Stimulated activated CD8-positive, alpha-beta memory T cell treated with anti-CD3 and anti-CD28 coated beads, Interleukin-4, amount 100 ng/mL, for 1 hour (primary cell): ENCODE measurements around the gene FIP1L1.

Experiments
- DNase-seq, 2 donors: peaks; one replicate each; pipeline ENCODE4 v3.0.0-alpha.2; 2020; ENCODE audit warnings: low read depth in 2 of 2, low spot score in 1 of 2

FIP1L1 gene

DNA sequence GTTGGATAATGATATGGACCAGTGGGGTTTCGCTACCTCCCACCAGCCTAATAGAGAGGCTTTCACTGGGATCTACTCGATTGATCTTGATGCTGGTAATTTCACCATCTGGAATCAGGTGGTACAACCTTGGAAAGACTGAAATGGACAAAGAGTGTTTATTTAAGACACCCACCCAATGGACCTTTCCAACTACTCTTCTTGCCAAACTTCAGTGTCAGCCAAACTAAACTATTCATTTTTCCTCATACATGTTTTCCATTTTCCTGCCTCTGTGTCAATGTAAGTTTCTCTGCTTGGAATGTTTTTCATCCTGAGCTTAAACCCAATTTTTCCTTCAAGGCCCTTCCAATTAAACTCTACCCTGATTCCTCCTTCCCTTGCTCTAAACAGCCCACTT is 121.3 kb downstream of the FIP1L1 start:
- no peak for DNase-seq

DNA sequence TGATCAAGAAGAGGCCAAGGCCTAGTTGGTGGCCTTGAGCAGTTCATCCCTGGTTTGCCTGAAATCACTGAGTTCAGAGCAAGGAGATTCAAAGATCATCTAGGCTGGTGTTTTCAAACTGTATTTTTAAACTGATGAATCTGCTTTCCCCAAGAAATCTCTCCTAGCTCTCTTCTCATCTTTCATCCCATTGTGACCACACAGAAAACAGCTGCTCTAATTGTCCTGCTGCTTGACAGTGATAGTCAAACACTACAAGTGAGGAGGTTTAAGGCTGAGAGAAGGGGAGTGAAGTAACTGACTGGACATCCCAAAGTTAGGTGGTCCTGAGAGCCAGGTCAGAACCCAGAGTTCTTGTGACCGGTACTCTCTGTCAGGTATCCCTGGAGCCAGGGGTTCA is 122.3 kb downstream of the FIP1L1 start:
- no peak for DNase-seq

DNA sequence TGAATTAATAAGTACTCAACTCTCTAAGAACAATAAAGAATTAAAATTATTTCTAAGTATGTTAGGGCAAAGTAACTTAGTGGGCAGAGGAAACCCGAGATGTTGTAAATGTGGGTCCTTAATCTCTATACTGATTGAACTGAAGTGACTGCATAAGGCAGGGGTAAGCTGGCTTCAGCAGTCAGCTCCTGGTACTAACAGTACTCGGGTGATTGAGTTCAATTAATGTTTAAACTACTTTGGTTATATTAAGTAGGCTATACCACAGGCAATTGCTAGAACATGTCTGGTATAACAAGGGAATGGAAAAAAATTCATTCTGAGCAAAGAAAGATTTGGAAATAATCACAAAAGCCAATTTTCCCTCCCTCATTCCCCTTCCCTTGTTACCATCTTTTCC is 123.1 kb downstream of the FIP1L1 start:
- no peak for DNase-seq

DNA sequence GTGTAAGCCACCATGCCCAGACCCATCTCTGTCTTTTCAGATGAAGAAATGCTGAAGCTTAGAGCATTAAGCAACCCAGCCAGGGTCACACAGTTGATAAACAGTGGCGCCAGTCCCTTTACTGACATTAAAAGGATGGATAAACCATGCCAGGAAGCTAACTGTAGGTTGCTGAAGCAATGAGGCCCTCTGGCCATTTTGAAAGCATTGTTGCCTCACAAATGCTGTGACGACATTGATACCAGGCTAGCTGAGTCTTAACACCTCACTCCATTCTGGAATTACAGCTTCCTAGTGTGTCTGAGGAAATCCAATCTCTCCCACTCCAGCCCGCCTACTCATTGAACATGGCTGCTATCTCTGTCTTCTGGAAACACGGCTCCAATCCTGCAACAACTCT is 124.1 kb downstream of the FIP1L1 start:
- no peak for DNase-seq

DNA sequence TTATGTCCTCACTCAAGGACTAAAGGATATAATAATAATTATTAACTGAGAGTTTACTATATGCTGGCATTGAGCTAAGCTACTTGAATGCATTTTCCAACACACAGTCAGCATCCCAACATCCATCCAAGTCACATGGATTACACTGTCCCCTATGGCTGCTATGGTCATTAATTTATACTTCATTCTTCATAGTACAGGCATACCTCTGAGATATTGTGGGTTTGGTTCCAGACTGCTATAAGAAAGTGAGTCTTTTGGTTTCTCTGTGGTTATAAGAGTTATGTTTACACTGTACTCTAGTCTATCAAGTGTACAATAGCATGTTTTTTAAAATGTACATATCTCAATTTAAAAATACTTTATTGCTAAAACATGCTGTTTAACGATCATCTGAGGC is 124.7 kb downstream of the FIP1L1 start:
- DNase-seq, result no peak

DNA sequence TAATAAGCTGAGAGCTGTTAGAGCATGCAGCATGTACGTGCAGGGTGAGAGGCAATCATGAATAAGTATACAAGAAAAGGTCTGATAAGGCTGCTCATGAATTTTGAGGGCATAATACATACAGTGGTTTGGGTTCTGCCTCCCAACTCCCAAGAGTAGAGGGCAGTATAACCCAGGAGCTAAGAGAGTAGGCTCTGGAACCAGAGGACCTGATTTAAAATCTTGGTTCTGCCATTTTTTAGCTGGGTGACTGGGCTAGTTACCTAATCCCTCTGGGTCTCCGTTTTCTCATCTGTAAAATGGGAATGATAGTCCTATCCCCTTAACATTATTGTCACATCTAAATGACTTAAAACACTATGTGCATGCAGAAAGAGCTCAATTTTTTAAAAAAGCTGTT is 128.5 kb downstream of the FIP1L1 start:
- DNase-seq, result no peak

DNA sequence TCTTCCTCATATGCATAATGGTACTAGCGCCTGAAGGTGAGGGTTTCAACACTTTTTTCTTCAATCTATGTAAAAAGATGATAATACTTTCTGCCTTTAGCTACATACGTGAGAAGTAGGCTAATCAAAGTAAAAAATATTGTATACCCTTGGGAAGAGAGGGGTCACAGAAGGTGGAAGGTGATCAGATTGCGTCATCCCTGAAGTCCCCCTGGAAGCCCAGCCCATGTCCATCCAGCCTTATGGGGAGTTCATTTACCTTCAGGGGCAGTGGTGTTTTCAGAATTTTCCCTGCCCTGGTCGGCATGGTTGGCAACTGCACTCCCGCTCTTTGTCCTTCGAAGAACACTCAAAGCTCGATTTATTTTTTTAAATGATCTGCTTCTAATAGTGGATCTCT is 129.6 kb downstream of the FIP1L1 start:
- DNase-seq, result no peak

DNA sequence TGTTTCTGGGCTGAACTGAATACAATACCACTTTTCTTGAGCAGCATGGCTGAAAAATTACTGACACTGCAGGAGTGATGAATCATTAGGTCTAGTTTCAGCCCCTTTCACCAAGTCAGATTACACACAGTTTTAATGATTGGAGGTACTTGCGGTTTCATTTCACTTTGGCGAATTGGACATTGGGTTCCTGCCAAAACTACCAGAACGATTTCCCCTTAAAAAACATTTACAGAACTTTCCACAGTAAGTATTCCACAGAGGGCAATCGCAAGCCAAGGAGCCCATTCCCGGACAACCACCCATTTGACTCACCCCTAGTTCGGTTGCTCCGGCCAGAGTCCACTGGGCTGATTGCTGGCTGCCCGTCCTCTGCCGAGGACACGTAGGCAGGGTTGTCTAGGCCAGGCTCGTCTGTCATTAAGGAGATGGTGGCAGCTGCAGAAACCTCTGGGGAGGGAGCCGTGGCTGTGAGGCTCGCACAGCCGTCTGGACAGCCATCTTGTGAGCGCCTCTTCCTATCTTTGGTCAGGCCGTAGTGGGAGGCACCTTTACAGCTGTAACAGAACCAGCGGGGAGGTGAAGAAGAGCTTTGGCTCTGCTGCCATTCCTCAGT is 130.3 kb downstream of the FIP1L1 start:
- no peak for DNase-seq

DNA sequence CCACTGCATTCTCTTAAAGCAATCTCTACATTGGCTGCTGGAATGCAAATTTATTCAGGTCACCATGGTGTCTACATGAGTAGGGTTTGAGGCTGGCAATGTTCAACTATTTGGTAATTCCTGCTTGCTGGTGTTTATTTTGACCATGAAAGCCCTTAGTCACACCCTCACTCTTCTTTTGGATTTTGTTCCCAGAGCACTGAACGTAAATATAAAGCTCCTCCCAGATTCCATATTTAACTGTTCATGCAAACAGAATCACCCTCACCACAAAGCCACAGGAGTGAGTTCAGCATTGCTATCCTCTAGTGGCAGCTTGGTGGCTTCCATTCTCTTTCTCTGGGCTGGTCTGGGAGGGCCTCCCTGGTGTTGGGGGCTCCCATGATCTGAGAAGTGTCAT is 131.0 kb downstream of the FIP1L1 start:
- DNase-seq, result no peak

DNA sequence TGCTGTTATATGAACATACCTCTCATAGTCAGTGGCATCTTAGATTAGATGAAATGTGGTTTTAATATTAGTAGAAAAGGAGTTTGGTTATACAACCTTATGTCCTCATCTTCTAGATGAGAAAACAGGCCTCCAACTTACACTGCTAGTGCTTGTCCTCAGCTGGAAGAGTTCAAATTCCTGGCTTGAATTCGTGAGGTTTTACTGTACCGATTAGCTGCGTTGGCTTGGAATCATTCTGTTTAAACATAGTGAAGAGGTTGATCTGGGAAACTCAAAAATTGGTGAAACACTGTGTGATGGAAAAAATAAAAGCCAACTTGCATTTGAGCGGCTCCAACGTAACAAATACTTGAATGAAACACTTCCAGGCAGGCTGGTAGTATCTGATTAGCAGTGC is 132.9 kb downstream of the FIP1L1 start:
- DNase-seq, result no peak
